Transverse colon (tissue), 4 donors: ENCODE results near the gene PTPRD.

ENCODE experiments used
- CTCF ChIP-seq, 5 experiments: fragments of 200-600 bp in 3 of 5; fragments of 450-650 bp in 2 of 5; sonication (generic) in 3 of 5; IDR thresholded peaks; 1 replicate in 2 of 5; 2 replicates in 3 of 5; pipeline ENCODE4 v1.5.1; 2016 to 2017; ENCODE audit warnings: antibody characterized with exemption in 5 of 5, inconsistent platforms in 3 of 5, mild to moderate bottlenecking in 2 of 5, moderate library complexity in 1 of 5
- POLR2AphosphoS5 ChIP-seq, 3 donors: sonication (generic); formaldehyde crosslinking; IDR thresholded peaks; one replicate each; pipeline ENCODE4 v1.6.1; 2016; ENCODE audit warnings: antibody characterized with exemption in 3 of 3

GRCh38 chr9:8628791-8629190, 1984.0 kb downstream of the PTPRD start:
- TF ChIP-seq CTCF (IDR thresholded peaks at IDR 0.05) (no peak), POLR2AphosphoS5 (IDR thresholded peaks at IDR 0.05) (no peak)
